ENCODE data around the gene PAM.

Gene PAM

GRCh38 chr5:102782217-102782872 lies 27.2 kb downstream of the PAM start:
- no peak for DNase-seq

DNA sequence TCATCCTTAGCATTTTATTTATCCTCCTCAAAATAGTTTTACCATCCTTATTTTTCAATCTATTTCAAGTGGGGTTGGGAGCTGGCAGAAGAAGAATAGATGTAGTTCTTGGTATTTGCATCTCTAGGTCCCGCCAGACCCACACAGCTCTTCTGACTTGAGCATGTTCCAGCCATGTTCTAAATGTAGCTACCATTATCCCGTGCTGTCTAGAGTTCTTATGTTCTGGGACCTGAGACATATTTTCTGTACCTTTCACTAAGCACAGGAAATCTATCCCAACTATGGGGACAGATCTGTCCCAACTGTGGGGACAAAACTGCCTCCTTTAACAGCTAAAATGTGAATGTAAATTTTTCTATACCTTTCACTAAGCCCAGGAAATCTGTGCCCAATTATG lies 32.0 kb downstream of the PAM start:
- no peak for DNase-seq

DNA sequence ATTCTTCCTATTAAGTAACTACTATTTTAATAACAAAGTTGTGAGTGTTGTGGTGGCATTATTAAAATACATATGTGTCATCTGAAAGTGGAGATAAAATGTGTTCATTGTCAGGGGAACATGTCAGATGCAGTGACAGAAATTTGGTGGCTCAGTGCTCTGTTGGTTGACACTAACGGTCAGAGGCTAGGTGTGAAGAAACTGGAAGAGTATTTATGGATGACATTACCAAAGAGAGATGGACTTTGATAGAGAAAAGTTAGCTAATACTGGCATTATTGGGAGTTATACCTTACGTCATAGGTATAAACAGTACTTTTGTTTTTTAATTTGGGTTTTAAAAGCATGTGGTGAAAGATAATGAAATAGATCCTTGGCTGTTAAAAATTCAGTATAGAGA lies 33.7 kb downstream of the PAM start:
- no peak for DNase-seq

GRCh38 chr5:102789469-102789868 lies 34.4 kb downstream of the PAM start:
- no peak for DNase-seq

DNA sequence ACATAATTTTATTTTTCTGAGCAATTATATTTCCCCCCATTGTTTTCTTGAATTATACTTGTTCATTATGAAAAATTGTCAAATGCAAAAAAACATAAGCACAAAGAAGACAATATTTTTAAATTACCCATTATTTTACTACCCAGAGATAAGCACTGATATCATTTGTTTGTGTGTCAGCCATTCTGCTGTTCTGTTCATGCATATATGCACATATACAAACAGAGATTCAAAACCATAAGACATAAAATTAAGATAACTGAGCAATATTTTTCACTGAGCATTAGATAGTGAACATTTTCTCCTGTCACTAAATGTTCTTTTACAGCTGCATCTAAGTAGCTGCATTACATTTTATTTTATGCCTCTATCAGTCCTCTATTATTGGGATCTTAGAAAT lies 35.6 kb downstream of the PAM start:
- DNase-seq: no peak

DNA sequence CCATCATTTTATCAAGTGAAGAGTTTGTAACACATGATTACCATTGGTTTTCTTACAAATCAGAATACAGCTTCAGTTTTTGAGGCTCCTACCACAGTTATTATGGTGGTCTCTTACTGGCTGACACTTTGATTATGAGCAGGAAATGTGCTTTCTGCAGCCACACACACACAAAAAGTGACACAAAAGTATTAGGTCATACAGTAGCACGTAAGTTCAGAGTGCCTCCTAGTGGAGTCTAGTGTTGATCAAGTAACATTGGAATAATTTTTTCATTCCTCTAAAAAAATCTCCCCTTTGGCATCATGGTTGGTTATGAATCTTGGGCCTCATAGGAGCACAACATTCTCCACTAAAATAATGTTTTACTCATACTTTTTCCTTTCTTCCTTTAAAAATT lies 37.6 kb downstream of the PAM start:
- DNase-seq: no peak

DNA sequence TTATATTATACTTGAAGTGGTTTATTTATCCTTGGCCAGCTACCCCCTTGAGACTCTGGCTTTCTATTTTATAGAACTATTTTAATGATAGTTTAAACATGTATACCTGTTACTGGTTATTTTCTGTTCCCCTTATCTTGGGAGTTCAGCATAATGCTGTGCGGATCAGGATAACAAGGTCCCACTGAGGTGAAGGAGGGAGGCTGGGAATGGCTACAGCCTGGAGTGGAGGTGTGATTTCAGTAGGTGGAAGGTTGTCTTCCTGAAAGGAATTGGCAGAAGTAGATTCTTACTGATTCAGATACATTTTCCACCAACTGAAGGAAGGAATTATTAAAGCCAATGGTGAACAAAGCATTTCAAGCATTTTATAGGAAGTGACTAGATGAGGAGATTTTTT lies 38.9 kb downstream of the PAM start:
- no peak for DNase-seq

DNA sequence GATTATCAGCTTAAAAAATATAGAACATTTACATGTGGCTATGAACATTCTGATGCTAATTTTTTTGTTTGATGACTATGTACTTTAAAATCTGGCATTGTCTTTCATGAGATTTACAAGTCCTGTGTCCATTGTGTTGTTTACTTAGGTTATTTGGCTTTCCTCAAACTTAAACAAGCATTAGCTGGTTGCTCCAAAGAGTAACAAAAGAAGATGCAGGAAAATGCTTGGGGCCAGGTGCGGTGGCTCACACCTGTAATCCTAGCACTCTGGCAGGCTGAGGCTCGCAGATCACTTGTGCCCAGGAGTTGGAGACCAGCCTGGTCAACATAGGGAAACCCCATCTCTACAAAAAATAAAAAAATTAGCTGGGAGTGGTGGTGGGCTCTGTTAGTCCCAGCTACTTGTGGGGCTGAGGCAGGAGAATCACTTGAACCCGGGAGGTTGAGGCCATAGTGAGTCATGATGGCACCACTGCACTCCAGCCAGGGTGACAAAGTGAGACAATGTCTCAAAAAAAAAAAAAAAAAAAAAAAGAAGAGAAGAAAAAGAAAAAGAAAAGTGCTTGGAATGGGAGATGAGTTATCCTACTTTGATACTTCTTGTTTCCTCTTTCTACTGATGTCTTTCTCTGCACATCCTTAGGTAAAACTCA lies 39.7 kb downstream of the PAM start:
- no peak for DNase-seq

- DNase-seq: no peak
Measured at GRCh38 chr5:102795526-102795925, 40.4 kb downstream of the PAM start.

DNA sequence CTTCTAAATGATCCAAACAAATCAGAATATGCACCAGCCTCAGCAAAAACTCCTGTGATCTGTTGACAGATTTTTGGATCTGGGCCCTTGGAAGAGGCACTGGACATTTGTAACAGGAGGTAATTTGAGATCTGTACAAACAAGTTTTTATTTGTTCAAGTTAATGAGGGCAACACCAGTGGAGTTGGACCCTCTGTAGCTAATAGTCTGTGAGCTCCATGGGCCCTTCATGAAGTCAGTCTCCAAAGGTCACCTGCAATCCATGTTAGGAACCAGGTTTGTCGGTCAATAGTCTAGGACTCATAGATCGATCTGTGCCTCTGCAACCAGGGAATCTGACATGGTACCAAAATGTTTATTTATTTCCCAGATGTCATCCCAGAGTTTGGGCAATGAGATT lies 40.9 kb downstream of the PAM start:
- DNase-seq: no peak

- no peak for DNase-seq
Measured at GRCh38 chr5:102796498-102796897, 41.4 kb downstream of the PAM start.

DNA sequence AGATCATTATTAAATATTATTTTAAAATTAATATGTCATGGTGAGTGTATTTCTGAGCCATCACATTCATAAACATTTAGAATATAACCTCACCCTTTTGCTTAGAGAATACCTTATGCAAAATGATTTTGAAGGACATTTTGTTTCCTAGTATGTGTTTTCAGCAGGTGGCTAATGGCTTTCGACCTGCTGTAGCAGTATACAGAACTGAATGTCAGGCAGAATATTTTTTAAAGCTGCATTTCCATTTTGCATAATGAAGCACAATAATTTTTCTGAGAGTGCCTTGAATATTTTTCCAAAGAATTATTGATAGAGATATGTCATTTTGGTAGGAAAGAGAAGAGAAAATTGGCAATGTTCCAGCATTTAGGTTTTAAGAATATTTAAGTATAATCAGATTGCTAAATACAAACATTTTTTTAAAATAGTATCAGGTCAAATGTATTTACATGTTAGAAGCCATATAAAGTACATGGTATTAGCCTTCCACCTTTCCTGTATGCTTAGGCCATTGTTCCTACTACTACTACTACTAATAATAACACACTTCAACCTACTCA lies 42.3 kb downstream of the PAM start:
- DNase-seq: no peak

GRCh38 chr5:102798104-102798785 lies 43.1 kb downstream of the PAM start:
- no peak for DNase-seq

DNA sequence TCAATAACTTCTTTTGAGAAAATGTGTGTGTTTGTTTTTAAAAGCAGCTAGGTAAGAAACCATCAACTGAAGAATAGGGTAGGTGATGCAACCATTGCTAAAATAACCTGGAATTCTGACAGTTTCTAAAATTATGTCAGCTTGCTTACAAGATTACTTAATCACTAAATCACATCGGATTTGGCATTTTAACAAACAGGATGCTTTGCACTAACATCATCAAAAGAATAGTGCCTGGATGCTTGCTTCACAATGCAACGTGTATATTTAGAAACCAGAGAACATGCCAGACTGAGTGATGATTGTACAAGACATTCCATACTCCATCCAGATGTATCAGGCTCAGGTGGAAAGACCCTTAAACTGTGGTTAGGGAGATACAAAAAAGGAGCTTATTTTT lies 43.9 kb downstream of the PAM start:
- no peak for DNase-seq

GRCh38 chr5:102800427-102800826 lies 45.3 kb downstream of the PAM start:
- no peak for DNase-seq

- DNase-seq: no peak
Measured at GRCh38 chr5:102801371-102801770, 46.3 kb downstream of the PAM start.

DNA sequence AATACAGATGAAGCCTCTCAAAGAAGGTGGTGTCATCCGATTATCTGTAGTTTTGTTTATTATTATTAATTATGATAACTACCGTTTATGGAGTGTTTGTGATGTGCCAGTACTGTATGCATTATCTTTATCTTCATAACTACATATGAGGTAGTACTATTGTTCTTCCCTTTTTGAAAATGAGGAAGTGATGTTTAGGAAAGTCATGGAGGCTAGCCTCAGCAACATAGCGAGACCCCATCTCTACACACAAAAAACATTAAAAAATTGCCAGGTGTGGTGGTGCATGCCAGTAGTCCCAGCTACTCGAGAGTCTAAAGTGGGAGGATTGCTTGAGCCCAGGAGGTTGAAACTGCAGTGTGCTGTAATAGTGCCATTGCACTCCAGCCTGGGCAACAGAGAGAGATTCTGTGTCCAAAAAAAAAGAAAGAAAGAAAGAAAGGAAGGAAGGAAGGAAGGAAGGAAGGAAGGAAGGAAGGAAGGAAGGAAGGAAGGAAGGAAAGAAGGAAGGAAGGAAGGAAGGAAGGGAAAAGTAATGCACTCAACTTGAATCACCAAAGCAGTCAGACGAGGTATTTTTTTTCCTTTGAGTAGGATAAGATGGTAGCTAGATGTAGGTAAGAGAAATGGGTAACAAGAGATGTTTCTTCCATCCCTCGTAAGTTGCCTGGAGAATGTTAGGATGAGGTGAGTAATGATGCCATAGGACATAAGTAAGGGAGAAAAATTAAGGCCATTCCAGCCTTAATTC lies 47.8 kb downstream of the PAM start:
- no peak for DNase-seq

DNA sequence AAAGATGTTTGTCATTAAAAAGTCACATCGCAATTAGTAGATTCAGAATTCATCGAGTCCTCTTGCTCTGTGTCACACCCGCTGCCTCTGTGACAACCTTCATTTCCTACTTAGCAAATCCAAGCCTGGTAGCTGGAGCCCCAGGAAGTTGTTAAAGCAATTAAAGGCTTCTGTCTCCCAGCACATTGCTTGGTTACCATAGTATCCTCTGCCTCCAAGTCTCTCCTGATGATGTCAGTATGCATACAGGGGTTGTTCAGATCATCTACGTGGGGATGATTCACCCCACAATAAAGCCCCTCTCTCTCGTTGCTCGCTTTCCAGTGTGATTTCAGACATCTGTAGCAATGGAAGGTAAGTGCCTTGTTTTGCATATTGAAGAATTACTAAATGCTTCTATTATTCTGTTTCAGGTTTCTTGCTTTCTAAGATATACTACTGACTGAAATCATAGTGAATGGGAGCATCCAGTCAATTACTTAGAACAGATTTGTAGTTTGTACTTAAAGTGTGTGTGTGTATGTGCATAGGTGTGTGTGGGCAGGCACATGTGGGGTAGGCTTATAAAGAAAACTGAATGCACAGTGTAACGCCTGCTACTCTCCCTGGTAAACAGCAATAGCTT lies 52.9 kb downstream of the PAM start:
- no peak for DNase-seq

- no peak for DNase-seq
Measured at GRCh38 chr5:102809033-102809432, 53.9 kb downstream of the PAM start.

GRCh38 chr5:102811972-102812371 lies 56.9 kb downstream of the PAM start:
- no peak for DNase-seq

DNA sequence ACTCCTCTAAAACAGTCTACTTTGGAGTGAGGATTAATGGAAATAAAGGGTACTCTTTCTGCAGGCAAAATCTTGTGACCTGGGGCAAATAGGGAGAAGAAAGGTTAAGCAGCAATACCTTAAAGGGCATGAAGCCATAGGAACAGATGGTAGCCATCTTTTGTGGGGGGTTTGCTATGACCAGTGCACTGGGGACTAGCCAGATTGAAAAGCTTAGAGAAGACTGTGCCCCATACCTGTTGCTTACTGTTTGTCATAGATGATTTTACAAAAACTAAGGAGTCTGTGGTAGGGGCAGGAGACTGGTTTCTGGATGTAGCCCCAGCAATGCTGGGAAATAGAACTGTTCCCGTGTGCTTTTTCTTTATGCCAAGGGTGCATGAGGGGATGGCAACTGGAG lies 58.6 kb downstream of the PAM start:
- no peak for DNase-seq

GRCh38 chr5:102815084-102815483 lies 60.0 kb downstream of the PAM start:
- DNase-seq: no peak

Data from activated T-cell treated with anti-CD3 and anti-CD28 coated beads, Interleukin-2, amount 50 U/mL, for 1 hour (primary cell).